ENCODE measurements around the gene RELN. TPM values are rescaled to one million over a fixed set of nuclear protein-coding genes. Genes with fewer than 3 reads are reported as not detected.

Gene RELN
- total RNA-seq, 1 experiment from 2014 or later: 0.31 TPM

DNA sequence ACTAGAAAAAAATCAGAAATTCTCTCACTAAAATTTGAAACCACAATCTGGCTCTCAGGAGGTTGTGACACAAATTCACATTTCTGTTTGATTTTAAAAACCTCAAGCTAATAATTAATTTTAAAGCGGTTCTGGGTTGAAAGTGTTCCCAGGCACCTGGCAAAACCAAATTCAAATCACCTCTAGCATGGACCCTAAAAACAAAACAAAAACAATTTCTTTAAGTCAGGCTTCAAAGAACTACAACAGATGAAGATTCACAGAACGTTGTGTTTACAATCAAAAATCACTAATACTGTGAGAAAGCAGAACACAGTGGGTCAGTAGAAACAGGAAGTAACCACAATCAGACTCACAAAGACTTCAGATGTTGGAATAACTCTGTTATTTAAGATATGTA, 7.2 kb upstream of the RELN start:
- Mint-ChIP-seq H3K4me1 (ENCODE audit: low read depth, unreplicated experiment) (no peaks in the 10 kb centered on the region), H3K27ac (ENCODE audit: unreplicated experiment) (no peak overlapping the region), H3K27me3 (ENCODE audit: unreplicated experiment) (no peaks in the 10 kb centered on the region), H3K9me3 (ENCODE audit: low read depth, unreplicated experiment) (no peaks in the 10 kb centered on the region), H3K4me3 (ENCODE audit: low read depth, unreplicated experiment) (no peak overlapping the region), H3K36me3 (ENCODE audit: insufficient read depth, unreplicated experiment) (no peaks in the 10 kb centered on the region)
- TF ChIP-seq, protein P1, sequence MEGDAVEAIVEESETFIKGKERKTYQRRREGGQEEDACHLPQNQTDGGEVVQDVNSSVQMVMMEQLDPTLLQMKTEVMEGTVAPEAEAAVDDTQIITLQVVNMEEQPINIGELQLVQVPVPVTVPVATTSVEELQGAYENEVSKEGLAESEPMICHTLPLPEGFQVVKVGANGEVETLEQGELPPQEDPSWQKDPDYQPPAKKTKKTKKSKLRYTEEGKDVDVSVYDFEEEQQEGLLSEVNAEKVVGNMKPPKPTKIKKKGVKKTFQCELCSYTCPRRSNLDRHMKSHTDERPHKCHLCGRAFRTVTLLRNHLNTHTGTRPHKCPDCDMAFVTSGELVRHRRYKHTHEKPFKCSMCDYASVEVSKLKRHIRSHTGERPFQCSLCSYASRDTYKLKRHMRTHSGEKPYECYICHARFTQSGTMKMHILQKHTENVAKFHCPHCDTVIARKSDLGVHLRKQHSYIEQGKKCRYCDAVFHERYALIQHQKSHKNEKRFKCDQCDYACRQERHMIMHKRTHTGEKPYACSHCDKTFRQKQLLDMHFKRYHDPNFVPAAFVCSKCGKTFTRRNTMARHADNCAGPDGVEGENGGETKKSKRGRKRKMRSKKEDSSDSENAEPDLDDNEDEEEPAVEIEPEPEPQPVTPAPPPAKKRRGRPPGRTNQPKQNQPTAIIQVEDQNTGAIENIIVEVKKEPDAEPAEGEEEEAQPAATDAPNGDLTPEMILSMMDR (IDR thresholded peaks at IDR 0.05; ENCODE audit: unreplicated experiment): no peak
- CTCF ChIA-PET: no interaction called here
- BruUV-seq (replicated peaks): no TSS peak
- intact Hi-C loops (cut with micrococcal nuclease; ENCODE audit: unreplicated experiment): loop anchor here (10.0 kb wide), 1 partner anchor 158 kb away; no protein-coding TSS in a partner anchor
- no peak for DNase-seq

DNA sequence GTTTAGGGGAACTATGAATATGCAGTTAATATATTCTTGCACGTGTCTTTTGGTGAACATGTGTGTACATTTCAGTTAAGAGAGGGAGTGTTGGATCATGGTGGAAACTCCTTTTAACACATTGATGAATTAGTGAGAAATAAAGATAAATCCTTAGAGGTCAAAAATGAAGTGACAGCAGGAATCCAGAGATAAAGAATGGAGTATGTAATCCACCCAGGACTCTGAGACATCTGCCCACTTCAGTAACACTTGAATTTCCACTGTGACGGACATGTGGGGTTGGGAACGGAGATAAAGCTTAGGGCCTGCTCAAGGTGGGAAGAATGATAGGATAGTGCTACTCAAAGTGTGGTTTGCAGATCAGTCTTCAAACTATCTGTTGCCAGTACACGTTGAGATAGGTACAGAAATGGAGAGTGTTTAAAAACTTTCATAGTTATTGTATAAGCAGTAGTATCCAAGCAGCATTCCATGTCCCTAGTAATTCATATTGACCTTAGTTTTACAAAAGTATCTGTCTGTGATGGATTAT, 6.6 kb upstream of the RELN start:
- BruUV-seq (replicated peaks): no TSS peak
- Mint-ChIP-seq H3K4me1 (ENCODE audit: low read depth, unreplicated experiment) (no peaks in the 10 kb centered on the region), H3K36me3 (ENCODE audit: insufficient read depth, unreplicated experiment) (no peaks in the 10 kb centered on the region), H3K27ac (ENCODE audit: unreplicated experiment) (no peak overlapping the region), H3K4me3 (ENCODE audit: low read depth, unreplicated experiment) (no peak overlapping the region), H3K27me3 (ENCODE audit: unreplicated experiment) (no peaks in the 10 kb centered on the region), H3K9me3 (ENCODE audit: low read depth, unreplicated experiment) (no peaks in the 10 kb centered on the region)
- intact Hi-C loops (cut with micrococcal nuclease; ENCODE audit: unreplicated experiment): loop anchor here (10.0 kb wide), 1 partner anchor 159 kb away; no protein-coding TSS in a partner anchor
- CTCF ChIA-PET: no interaction called here
- no peak for DNase-seq
- TF ChIP-seq, protein P1 (IDR thresholded peaks at IDR 0.05; ENCODE audit: unreplicated experiment): no peak

DNA sequence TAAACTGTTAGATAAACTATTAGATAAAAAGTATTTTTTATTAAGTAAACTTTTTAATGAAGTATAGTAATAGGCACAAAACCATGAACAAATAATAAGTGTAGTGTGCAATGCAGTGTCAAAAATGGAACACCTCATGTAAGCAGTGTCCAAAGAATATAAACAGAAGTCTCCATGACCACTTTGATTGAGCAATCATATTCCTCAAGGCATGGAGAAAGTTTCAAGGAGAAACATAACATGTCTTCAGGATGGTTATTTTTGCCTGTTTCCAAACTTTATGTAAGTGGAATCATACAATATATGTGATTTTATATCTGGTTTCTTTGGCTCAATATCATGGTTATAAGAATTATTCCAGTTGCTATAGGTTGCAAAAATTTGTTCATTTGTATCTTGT, 6.1 kb upstream of the RELN start:
- CTCF ChIA-PET: no interaction called here
- no peaks in the 10 kb centered on the region for H3K27me3 Mint-ChIP-seq (ENCODE audit: unreplicated experiment)
- no peak overlapping the region for H3K27ac Mint-ChIP-seq (ENCODE audit: unreplicated experiment)
- intact Hi-C loops (cut with micrococcal nuclease; ENCODE audit: unreplicated experiment): loop anchor here (10.0 kb wide), 1 partner anchor 159 kb away; no protein-coding TSS in a partner anchor
- TF ChIP-seq, protein P1 (IDR thresholded peaks at IDR 0.05; ENCODE audit: unreplicated experiment): no peak
- H3K4me1 Mint-ChIP-seq (ENCODE audit: low read depth, unreplicated experiment): peaks cover 2% of the 10 kb centered on the region
- no peak overlapping the region for H3K4me3 Mint-ChIP-seq (ENCODE audit: low read depth, unreplicated experiment)
- H3K36me3 Mint-ChIP-seq (ENCODE audit: insufficient read depth, unreplicated experiment): no peaks in the 10 kb centered on the region
- BruUV-seq (replicated peaks): no TSS peak
- DNase-seq: no peak
- H3K9me3 Mint-ChIP-seq (ENCODE audit: low read depth, unreplicated experiment): no peaks in the 10 kb centered on the region

DNA sequence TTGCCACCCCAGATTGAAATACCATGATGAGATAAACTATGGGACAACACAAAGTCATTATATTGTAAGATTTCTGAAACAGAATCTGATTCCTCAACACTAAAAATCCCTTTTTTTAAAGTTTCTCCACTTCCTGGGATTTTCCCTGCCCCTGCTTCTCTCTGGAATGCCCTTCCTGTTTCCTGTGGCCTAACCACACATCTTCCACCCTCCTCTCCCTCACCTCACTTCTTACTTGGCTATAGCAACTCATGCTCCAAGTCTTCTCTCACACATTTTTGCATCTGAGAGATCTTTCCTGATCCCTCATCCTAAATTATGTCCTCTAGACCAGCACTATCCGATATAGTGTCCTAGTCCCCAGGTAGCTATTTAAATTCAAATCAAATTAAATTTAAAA, 4.1 kb upstream of the RELN start:
- no TSS peak for BruUV-seq (replicated peaks)
- CTCF ChIA-PET: interaction anchor here (0.6 kb wide), 1 partner anchor 17 kb away, joined by 3 read pairs; no protein-coding TSS in a partner anchor
- Mint-ChIP-seq H3K36me3 (ENCODE audit: insufficient read depth, unreplicated experiment) (no peaks in the 10 kb centered on the region), H3K27me3 (ENCODE audit: unreplicated experiment) (no peaks in the 10 kb centered on the region), H3K4me3 (ENCODE audit: low read depth, unreplicated experiment) (no peak overlapping the region), H3K9me3 (ENCODE audit: low read depth, unreplicated experiment) (no peaks in the 10 kb centered on the region), H3K4me1 (ENCODE audit: low read depth, unreplicated experiment) (peaks cover 7% of the 10 kb centered on the region), H3K27ac (ENCODE audit: unreplicated experiment) (no peak overlapping the region)
- no peak for DNase-seq
- intact Hi-C loops (cut with micrococcal nuclease; ENCODE audit: unreplicated experiment): loop anchor here (10.0 kb wide), 1 partner anchor 161 kb away; no protein-coding TSS in a partner anchor
- TF ChIP-seq, protein P1 (IDR thresholded peaks at IDR 0.05; ENCODE audit: unreplicated experiment): no peak

Data from Calu3 (cell line).